Measurements from ENCODE around the gene MSANTD1.

MSANTD1 gene

GRCh38 chr4:3226944-3227343 is 22.0 kb upstream of the MSANTD1 start:
- TF ChIP-seq CTCF (IDR thresholded peaks at IDR 0.05; ENCODE audit: insufficient read depth, low read depth, low read length, missing control alignments): no peak
- no peak overlapping the region for H3K4me3 ChIP-seq (ENCODE audit: low read depth, low read length)
- no peak for DNase-seq (ENCODE audit: low read depth)

- no peak for TF ChIP-seq CTCF (IDR thresholded peaks at IDR 0.05; ENCODE audit: insufficient read depth, low read depth, low read length, missing control alignments)
- DNase-seq (ENCODE audit: low read depth): no peak
These were observed 20.9 kb upstream of the MSANTD1 start for GRCh38 chr4:3227878-3228675.

GRCh38 chr4:3228881-3229280 is 20.1 kb upstream of the MSANTD1 start:
- no peak for TF ChIP-seq CTCF (IDR thresholded peaks at IDR 0.05; ENCODE audit: insufficient read depth, low read depth, low read length, missing control alignments)
- H3K4me3 ChIP-seq (ENCODE audit: low read depth, low read length): no peak overlapping the region
- DNase-seq (ENCODE audit: low read depth): no peak

More at GRCh38 chr4:3227878-3228675, 20.9 kb upstream of the MSANTD1 start:
- no peak overlapping the region for H3K4me3 ChIP-seq (ENCODE audit: low read depth, low read length)

- no peak overlapping the region for H3K4me3 ChIP-seq (ENCODE audit: low read depth, low read length)
- no peak for DNase-seq (ENCODE audit: low read depth)
- no peak for TF ChIP-seq CTCF (IDR thresholded peaks at IDR 0.05; ENCODE audit: insufficient read depth, low read depth, low read length, missing control alignments)
These were observed 19.6 kb upstream of the MSANTD1 start for GRCh38 chr4:3229328-3229727.

- H3K4me3 ChIP-seq (ENCODE audit: low read depth, low read length): no peak overlapping the region
- TF ChIP-seq CTCF (IDR thresholded peaks at IDR 0.05; ENCODE audit: insufficient read depth, low read depth, low read length, missing control alignments): no peak
- DNase-seq (ENCODE audit: low read depth): no peak
These were observed 19.0 kb upstream of the MSANTD1 start for GRCh38 chr4:3229964-3230363.

GRCh38 chr4:3231471-3231870 is 17.5 kb upstream of the MSANTD1 start:
- no peak for TF ChIP-seq CTCF (IDR thresholded peaks at IDR 0.05; ENCODE audit: insufficient read depth, low read depth, low read length, missing control alignments)
- H3K4me3 ChIP-seq (ENCODE audit: low read depth, low read length): no peak overlapping the region
- no peak for DNase-seq (ENCODE audit: low read depth)

- no peak overlapping the region for H3K4me3 ChIP-seq (ENCODE audit: low read depth, low read length)
- TF ChIP-seq CTCF (IDR thresholded peaks at IDR 0.05; ENCODE audit: insufficient read depth, low read depth, low read length, missing control alignments): no peak
- DNase-seq (ENCODE audit: low read depth): no peak
These were observed 17.0 kb upstream of the MSANTD1 start for GRCh38 chr4:3232001-3232400.

All from GM12865 (cell line).